Stimulated activated CD8-positive, alpha-beta memory T cell treated with anti-CD3 and anti-CD28 coated beads, Interleukin-12 subunit alpha, Interleukin-12 subunit beta, amount 100 ng/mL, for 24 hours (primary cell): ENCODE data around the gene EDAR.

ENCODE experiments used
- DNase-seq: peaks from one replicate; pipeline ENCODE4 v3.0.0-alpha.2; 2020; ENCODE audit errors: extremely low read depth

EDAR gene

GRCh38 chr2:108967757-108968156, 21.3 kb downstream of the EDAR start:
- DNase-seq: no peak

- no peak for DNase-seq
Observed at GRCh38 chr2:108965540-108966289, 23.3 kb downstream of the EDAR start.

GRCh38 chr2:108963057-108963456, 26.0 kb downstream of the EDAR start:
- DNase-seq: no peak

- no peak for DNase-seq
Observed at GRCh38 chr2:108961796-108962195, 27.2 kb downstream of the EDAR start.

- no peak for DNase-seq
Observed at GRCh38 chr2:108960006-108960405, 29.0 kb downstream of the EDAR start.

GRCh38 chr2:108959401-108959800, 29.6 kb downstream of the EDAR start:
- no peak for DNase-seq

GRCh38 chr2:108958632-108959341, 30.2 kb downstream of the EDAR start:
- no peak for DNase-seq

GRCh38 chr2:108958002-108958401, 31.0 kb downstream of the EDAR start:
- no peak for DNase-seq

- DNase-seq: no peak
Observed at GRCh38 chr2:108956375-108956774, 32.6 kb downstream of the EDAR start.

GRCh38 chr2:108950369-108951135, 38.5 kb downstream of the EDAR start:
- no peak for DNase-seq

GRCh38 chr2:108949316-108950239, 39.4 kb downstream of the EDAR start:
- no peak for DNase-seq

GRCh38 chr2:108947271-108947907, 41.6 kb downstream of the EDAR start:
- DNase-seq: no peak

- no peak for DNase-seq
Observed at GRCh38 chr2:108946442-108946841, 42.6 kb downstream of the EDAR start.

GRCh38 chr2:108945969-108946368, 43.1 kb downstream of the EDAR start:
- DNase-seq: no peak

GRCh38 chr2:108944601-108945331, 44.3 kb downstream of the EDAR start:
- no peak for DNase-seq

- DNase-seq: no peak
Observed at GRCh38 chr2:108943751-108944150, 45.3 kb downstream of the EDAR start.

GRCh38 chr2:108942888-108943287, 46.1 kb downstream of the EDAR start:
- no peak for DNase-seq

- DNase-seq: no peak
Observed at GRCh38 chr2:108942231-108942825, 46.7 kb downstream of the EDAR start.

- DNase-seq: no peak
Observed at GRCh38 chr2:108941767-108942166, 47.3 kb downstream of the EDAR start.

- DNase-seq: no peak
Observed at GRCh38 chr2:108941161-108941665, 47.8 kb downstream of the EDAR start.
